Measurements from ENCODE around the gene CCSER1. TPM values are rescaled to one million over a fixed set of nuclear protein-coding genes. Genes with fewer than 3 reads are reported as not detected.

CCSER1 gene
- total and polyA plus RNA-seq, 4 donors, result 0.18 to 2.3 (median 1.2) TPM

DNA sequence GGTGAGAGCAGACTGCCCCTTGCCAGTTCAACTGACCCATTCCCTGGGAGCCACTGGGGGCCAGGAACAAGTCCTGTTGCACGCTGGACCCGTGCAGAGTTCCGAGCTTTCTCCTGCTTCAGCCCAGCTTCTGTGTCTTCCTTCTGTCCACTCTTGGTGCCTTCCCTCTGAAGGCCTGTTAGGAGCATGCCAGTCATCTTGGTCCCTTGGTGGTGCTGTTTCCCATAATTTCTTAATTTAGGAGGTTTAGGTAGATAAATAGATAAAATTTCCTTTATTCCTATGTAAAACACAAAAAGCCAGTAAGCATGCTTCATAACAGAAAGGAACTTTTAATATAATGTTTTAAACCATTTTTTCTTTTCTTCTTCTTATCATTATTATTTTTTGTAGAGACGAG, 672.7 kb downstream of the CCSER1 start:
- DNase-seq (ENCODE audit: low spot score), result no peak
- Histone ChIP-seq H3K4me3 (ENCODE audit: low read depth in 1 of 3, low read length in 3 of 3) (no peak overlapping the region), H3K4me1 (ENCODE audit: control insufficient read depth in 4 of 4, insufficient read depth in 4 of 4, low read length in 3 of 4) (no peaks in the 10 kb centered on the region), H3K9me3 (ENCODE audit: control insufficient read depth in 4 of 4, low read length in 3 of 4) (peaks cover 0 to 3% (median 0%) of the 10 kb centered on the region in 4 donors), H3K36me3 (ENCODE audit: control insufficient read depth in 4 of 4, insufficient read depth in 3 of 4, low read depth in 1 of 4, low read length in 3 of 4) (no peaks in the 10 kb centered on the region), H3K27me3 (ENCODE audit: control insufficient read depth in 4 of 4, insufficient read depth in 4 of 4, low read length in 3 of 4) (no peaks in the 10 kb centered on the region), H3K27ac (ENCODE audit: low read depth in 1 of 2, low read length in 2 of 2) (no peak overlapping the region), H3K9ac (ENCODE audit: low read depth in 1 of 2, low read length in 2 of 2) (no peak overlapping the region)
- no peak for TF ChIP-seq HNF4A (conservative IDR thresholded peaks at IDR 0.05)
- TF ChIP-seq YY1 (IDR thresholded peaks at IDR 0.05), result no peak
- TF ChIP-seq JUND (IDR thresholded peaks at IDR 0.05), result no peak
- TF ChIP-seq SP1 (IDR thresholded peaks at IDR 0.05), result no peak
- 88% methylated on average over 4 of the region's 4 CpGs for WGBS

DNA sequence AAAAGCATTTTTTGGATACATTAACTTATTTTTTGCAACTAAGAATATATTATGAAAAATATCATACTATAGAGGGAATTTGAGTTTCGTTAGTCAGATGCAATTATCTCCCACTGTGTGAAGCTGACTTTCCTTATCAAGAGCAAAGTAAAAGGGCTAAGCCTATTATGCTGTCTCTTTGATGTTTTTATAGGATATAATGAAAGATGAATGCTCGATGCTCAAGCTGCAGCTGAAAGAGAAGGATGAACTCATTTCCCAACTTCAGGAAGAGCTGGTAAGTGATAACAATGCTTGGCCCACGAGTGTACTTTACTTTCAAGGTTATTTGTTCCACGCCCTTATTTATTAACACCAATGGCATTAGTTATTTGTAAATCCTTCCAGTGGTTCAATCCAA, 688.4 kb downstream of the CCSER1 start:
- WGBS, result 69% methylated on average over 4 of the region's 4 CpGs
- no peak for DNase-seq (ENCODE audit: low spot score)
- H3K9ac ChIP-seq (ENCODE audit: low read depth in 1 of 2, low read length in 2 of 2), result no peak overlapping the region
- no peaks in the 10 kb centered on the region for H3K27me3 ChIP-seq (ENCODE audit: control insufficient read depth in 4 of 4, insufficient read depth in 4 of 4, low read length in 3 of 4)
- no peak overlapping the region for H3K4me3 ChIP-seq (ENCODE audit: low read depth in 1 of 3, low read length in 3 of 3)
- H3K27ac ChIP-seq (ENCODE audit: low read depth in 1 of 2, low read length in 2 of 2), result no peak overlapping the region
- no peaks in the 10 kb centered on the region for H3K9me3 ChIP-seq (ENCODE audit: control insufficient read depth in 4 of 4, low read length in 3 of 4)
- TF ChIP-seq RAD21 (IDR thresholded peaks at IDR 0.05) (no peak), RXRA (IDR thresholded peaks at IDR 0.05) (no peak), TAF1 (conservative IDR thresholded peaks at IDR 0.05) (no peak), SP1 (IDR thresholded peaks at IDR 0.05) (no peak), ZBTB33 (IDR thresholded peaks at IDR 0.05) (no peak), FOXA1 (IDR thresholded peaks at IDR 0.05) (no peak), YY1 (IDR thresholded peaks at IDR 0.05) (no peak), FOXA2 (IDR thresholded peaks at IDR 0.05) (no peak), EGR1 (IDR thresholded peaks at IDR 0.05; ENCODE audit: low read depth in 2 of 2) (no peak), JUND (IDR thresholded peaks at IDR 0.05) (no peak), REST (IDR thresholded peaks at IDR 0.05) (no peak), HNF4A (conservative IDR thresholded peaks at IDR 0.05) (no peak), GABPA (IDR thresholded peaks at IDR 0.05 in 1 of 2, conservative IDR thresholded peaks at IDR 0.05 in 1 of 2) (no peak), CTCF (IDR thresholded peaks at IDR 0.05; ENCODE audit: low read depth, low read length, missing input control) (no peak), NR2F2 (IDR thresholded peaks at IDR 0.05) (no peak), HNF4G (IDR thresholded peaks at IDR 0.05) (no peak)
- TF ChIP-seq, protein P1, sequence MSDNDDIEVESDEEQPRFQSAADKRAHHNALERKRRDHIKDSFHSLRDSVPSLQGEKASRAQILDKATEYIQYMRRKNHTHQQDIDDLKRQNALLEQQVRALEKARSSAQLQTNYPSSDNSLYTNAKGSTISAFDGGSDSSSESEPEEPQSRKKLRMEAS (IDR thresholded peaks at IDR 0.05), result no peak
- TF ChIP-seq, protein P2, sequence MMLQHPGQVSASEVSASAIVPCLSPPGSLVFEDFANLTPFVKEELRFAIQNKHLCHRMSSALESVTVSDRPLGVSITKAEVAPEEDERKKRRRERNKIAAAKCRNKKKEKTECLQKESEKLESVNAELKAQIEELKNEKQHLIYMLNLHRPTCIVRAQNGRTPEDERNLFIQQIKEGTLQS (IDR thresholded peaks at IDR 0.05), result no peak
- H3K4me1 ChIP-seq (ENCODE audit: control insufficient read depth in 4 of 4, insufficient read depth in 4 of 4, low read length in 3 of 4), result no peaks in the 10 kb centered on the region
- no peaks in the 10 kb centered on the region for H3K36me3 ChIP-seq (ENCODE audit: control insufficient read depth in 4 of 4, insufficient read depth in 3 of 4, low read depth in 1 of 4, low read length in 3 of 4)

Measured in liver (tissue), 9 donors.